HG03521 (cell line): ENCODE results near the gene BTG3.

Source experiments
- ATAC-seq: cut with Tn5 transposase; IDR thresholded peaks from one replicate; pipeline ENCODE4 v1.9.1; 2021; ENCODE audit warnings: mild to moderate bottlenecking, moderate library complexity; ENCODE audit not compliant: unreplicated experiment

Gene BTG3

DNA sequence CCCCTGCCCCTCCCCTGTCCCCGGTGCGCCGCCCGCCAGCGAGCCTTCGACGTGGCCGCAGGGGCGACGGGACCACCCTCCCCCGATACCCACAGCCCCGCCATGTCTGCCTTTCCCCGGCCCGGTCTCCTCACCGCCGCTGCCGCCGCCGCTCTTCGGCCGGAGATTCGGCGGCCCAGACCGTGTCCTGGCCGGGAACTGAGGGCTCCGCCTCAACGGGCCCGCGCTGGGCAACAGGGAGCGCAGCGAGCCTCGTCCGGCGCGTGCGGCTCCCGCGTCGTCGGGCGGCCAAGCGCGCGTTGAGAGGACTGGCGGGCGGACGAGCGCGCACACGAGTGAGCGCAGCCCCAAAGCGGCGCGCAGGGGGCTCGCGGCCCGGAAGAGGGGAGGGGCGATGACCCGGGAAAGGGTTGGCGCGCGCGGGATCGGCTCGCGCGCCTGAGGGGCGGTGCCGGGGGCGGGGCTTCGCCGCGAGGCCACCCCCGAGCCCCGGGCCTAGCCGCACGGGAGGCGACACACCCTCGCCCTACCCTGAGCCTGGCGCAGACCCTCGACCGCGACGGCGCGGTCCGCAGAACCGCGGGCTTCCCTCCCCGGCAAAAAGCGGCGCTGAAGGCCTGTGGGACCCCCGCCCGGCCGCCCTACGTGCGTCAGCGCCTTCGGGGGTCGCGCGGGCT is at the start of gene BTG3:
Gene BTG3 (minus strand): TSS at position 337 of the 677 bp plus-strand sequence. CDS start 3,757 bp downstream, outside the sequence.
- peak; percentile 71 for ATAC-seq

GRCh38 chr21:17660862-17661261 is 48.2 kb upstream of the BTG3 start:
- ATAC-seq, result no peak

DNA sequence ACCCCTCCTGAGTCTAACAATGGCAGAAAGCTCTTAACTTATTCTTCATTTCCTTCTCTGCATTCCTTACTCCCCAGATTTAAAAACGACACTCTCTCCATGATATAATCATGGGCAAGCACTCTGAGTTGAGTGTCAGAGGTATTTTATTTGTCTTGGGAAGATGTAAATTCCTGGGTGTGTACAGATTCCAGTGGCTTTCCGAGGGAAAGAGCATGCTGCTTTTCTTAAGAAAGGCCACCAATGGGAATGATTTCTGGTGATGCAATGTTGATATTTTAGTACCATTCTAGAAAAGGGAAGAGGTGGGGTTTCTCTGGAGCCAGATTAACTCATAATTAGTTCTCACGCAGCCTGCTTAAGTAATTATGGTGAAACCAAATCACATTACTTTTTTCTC is 47.8 kb upstream of the BTG3 start:
- ATAC-seq, result no peak

GRCh38 chr21:17658931-17659330 is 46.2 kb upstream of the BTG3 start:
- no peak for ATAC-seq

GRCh38 chr21:17651526-17651925 is 38.8 kb upstream of the BTG3 start:
- ATAC-seq, result no peak

- ATAC-seq, result no peak
These were observed 37.6 kb upstream of the BTG3 start for GRCh38 chr21:17650292-17650691.

DNA sequence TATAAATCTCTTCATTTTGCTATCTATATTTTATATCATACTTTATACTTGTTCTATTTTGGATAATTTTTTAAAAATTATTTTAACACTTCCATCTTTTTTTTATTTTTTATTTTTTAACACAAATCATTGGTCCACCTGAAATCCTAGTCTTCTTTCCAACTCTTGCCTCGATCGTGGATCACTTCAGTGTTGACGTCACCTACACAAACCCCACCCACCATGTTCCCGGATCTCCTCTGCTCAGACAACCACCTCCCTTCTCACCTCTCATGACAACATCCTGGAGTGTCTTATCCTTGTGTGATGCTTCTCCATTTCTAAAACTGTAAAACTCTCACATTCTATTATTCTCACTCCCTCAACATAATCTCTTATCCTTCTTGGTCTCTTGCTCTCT is 34.1 kb upstream of the BTG3 start:
- no peak for ATAC-seq

DNA sequence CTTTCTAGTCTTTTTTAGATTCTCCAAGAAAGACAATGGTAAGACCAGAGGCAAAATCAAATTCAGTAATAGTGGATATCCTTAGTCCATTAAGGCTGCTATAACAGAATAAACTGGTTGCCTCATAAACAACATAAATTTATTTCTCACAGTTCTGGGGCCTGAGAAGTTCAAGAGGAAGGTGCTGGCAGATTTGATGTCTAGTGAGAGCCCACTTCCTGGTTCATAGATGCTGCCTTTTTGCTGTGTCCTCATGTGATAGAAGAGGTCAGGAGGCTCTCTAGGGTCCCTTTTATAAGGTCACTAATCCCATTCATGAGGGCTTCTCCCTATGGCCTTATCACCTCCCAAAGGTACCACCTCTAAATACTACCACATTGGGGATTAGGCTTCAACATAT is 31.5 kb upstream of the BTG3 start:
- ATAC-seq, result no peak

DNA sequence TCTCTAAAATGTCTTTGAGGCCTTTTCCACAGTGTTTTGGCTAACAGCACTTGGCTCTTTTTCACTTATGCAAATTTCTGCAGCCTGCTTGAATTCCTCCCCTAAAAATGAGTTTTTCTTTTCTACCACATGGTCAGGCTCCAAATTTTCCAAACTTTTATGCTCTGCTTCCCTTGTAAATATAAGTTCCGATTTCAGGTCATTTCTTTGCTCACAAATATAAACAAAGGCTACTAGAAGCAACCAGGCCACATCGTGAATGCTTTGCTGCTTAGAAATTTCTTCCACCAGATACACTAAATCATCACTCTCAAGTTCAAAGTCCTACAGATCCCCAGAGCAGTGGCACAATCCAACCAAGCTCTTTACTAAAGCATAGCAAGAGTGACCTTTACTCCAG is 28.1 kb upstream of the BTG3 start:
- no peak for ATAC-seq

DNA sequence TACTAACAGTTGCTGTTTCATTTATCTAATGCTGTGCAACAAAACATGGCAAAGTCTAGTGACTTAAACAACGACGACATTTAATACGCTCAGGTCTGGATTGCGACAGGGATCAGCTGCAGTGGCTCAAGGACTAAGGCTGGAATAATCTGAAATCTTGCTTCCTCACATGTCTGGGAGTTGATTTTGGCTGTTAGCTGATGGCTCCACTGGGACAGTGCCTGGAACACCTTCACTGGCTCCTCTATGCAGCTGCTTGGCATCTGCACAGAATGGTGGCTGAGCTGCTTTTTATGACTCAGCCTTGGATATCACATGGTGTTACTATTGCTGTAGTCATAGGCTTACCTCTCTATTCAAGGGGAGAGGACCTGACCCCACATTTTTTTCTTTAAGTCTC is 24.0 kb upstream of the BTG3 start:
- ATAC-seq, result no peak

DNA sequence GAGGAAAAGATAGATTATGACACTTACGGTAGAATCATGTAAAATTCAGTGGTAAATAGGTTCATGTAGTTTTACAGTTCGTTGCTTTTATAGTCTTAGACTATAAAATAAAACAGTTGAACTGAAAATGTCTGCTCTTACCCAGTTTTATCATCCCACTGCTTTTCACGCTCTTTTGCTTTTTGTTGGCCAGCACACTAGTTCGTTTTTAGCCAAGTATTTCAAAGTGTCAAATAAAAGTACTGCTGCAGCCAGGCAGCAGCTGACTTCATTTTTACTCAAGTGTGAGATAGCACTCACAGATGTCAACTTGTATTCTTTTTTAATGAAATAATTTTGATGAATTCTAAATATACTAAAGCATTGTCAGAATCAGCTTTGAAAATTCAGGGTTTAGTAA is 18.5 kb upstream of the BTG3 start:
- ATAC-seq, result no peak

- ATAC-seq, result no peak
These were observed 9.3 kb upstream of the BTG3 start for GRCh38 chr21:17622018-17622417.

DNA sequence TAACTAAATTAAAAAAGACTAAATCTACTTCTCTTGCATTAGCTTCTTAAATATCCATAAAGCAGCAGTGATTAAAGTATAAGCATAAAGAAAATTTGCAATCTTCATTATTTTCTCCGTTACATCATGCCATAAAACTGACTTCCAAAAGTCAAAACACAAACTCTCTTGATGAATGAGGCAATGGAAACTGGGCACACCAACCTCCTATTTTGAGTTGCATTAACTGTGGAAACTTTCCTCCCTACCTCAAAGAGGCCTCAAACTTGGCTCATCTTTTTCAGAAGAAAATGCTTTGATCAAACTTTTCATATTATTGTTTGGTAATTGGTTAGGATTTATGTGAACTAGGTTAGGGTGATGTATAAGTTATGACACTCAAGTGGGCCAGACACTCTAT is 4.1 kb upstream of the BTG3 start:
- no peak for ATAC-seq

DNA sequence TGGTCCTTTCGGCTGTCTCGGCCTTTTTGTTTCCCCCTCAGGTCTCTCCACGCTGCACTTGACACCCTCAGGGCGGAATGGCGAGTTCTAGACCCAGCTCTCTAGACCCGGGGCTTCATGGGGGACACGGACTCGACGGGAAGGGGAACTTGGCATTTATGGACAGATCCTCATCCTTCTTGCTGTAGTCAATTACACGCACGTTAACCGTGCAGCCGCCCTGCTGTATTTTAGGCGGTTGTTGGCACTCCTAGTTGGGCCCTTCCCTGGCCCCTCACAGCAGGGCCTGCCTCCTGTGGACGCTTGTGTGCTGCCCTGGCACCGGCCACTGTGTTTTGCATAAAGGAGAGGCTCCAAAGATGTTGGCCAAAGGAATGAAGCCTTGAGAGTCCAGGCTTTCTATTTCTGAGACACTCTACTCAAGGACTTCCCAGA is 558 bp upstream of the BTG3 start:
- no peak for ATAC-seq

DNA sequence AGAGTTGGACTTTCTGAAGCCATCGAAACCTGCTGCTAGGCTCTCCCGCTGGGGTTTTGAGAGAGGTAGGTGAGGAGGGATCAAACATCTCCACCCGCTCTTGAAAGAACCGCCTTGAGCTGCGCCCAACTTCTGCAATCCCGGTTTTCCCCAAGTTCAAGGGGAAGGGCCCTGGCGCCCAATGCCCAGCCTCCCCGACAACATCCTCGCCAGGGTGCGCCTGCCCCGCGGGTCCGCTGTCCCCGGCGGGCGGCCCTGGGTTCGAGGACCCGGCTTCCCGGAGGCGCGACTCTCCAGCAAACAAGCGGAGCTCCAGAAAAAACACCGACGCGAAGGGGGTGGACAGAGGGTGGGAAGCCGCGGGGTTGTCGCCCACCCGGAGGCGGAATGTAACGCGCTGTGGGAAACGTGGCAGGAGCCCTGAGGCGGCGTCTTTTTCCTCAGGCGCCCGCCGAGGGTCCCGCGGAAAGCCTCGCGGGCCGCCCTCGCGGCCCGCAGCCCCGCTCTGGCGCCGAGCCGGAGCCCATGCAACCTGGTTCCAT is 607 bp downstream of the BTG3 start:
- ATAC-seq, result peak; percentile 7

GRCh38 chr21:17611414-17612022 is 1.2 kb downstream of the BTG3 start:
- peak; percentile 56 for ATAC-seq

DNA sequence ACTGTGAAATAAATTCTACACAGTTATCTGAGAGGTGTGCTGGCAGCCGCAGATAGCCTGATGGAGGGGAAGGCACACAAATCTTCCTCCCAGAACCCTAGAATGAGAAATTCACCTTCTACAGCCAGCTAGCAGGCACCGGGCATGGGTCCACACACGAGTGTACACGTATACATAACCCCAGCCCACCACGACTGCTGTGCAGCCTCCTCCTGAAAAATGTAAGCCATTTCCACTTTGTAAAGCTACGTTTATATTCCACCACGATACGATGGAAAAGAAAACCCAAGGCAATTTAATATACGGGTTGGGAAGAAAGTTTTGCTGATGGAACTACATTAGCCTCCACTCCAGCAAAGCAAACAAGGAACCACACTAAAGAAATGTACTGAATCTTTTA is 1.8 kb downstream of the BTG3 start:
- no peak for ATAC-seq

DNA sequence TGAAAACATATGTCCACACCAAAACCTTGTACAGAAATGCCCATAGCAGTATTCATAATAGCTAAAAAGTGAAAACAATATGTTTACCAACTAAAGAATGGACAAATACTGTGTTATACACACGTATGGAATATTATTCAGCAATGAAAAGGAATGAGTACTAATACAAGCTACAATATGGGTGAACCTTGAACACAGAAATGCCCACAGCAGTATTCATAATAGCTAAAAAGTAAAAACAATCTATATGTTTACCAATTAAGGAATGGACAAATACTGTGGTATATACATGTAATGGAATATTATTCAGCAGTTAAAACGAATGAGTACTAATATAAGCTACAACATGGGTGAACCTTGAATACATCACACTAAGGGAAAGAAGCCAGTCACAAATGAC is 3.0 kb downstream of the BTG3 start:
- ATAC-seq, result no peak

DNA sequence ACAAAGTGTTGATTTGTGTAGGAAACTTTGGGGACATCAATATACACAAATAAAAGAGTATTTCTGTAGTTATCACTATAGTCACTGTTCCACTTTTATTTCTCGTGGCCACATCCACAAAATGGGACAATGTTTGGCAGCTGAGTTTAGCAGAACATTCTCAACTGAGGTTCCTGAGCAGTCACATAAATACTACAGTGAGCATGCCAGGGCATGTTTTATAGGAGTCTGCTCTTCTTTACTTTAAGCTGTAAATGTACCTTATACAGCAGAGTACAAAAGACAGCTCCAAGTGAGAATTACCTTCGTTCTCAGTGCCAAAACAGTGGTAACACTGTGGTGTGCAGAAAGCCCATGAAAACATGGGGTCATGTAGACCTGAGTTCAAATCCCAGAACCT is 5.0 kb downstream of the BTG3 start:
- no peak for ATAC-seq

DNA sequence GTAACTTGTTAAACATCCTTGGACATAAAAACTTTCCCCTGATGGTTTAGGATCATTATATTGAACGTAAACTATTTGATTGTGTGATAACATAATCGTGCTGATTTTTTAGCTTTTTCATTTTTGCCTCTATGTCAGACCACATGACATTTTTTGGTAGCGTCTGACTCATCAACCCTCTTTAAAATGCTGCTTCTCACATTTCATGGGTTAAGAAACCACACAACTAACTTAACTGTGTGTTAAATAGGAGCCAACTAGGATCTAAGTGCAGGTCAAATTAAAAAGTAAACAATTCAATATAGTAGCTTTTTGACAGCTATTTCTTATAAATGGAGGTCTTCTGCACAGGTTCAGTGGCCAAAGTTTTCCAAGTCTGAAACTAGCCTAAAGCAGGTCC is 9.8 kb downstream of the BTG3 start:
- ATAC-seq, result no peak

GRCh38 chr21:17598437-17598836 is 14.3 kb downstream of the BTG3 start:
- ATAC-seq, result peak; percentile 73

DNA sequence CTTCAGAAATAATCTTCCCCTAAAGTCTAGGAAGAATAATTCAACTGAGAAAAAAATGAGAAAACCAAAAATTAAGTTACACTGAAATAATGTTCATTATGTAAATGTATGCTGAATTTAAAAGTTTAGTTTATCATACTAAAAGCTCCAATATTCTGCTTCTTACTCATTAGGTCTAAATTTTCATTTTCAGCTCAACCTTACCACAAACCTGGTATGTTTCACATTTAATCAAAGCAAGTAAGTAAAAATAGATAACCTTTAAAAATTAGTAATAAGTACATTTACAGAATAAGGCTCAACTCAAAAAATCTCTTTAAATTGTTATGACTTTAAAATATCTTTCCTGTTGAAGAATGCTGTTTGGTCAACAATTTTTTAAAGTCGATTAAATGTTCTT is 15.0 kb downstream of the BTG3 start:
- ATAC-seq, result no peak

DNA sequence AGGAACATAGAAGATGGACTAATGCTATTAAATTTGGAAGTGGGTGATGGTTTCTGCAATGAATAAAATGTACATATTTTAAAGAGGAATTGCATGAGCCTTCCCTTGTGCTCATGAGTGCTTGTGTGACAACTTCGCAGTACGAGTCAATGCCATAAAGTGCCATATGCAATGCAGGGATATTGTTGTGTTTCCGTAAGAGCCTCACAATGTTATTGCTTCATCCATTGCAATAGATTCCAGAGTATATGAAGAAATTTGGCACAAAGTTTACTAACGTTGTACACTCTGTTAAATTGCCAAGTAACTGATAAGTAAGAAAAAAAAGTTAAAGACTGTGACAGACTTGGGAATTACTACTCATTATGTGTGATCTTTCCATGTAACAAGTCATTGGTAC is 22.3 kb downstream of the BTG3 start:
- no peak for ATAC-seq
